DOHH2 (cell line): ENCODE measurements around the gene SF3B6.

ENCODE experiments used
- H3F3A ChIP-seq: fragments of 200-600 bp; sonication (generic), shearing (Covaris generic); 2 replicates; pipeline ENCODE4 v1.6.0; 2016; ENCODE audit warnings: antibody characterized with exemption, mild to moderate bottlenecking; ENCODE audit not compliant: control insufficient read depth, insufficient read depth
- H3K27ac ChIP-seq: fragments of 200-600 bp; sonication (generic); 2 replicates; pipeline ENCODE4 v1.5.1; 2014; ENCODE audit warnings: low read depth, mild to moderate bottlenecking, low read length, moderate library complexity
- H3K27me3 ChIP-seq: fragments of 200-600 bp; sonication (generic); 2 replicates; pipeline ENCODE4 v1.6.1; 2014; ENCODE audit warnings: mild to moderate bottlenecking, low read length, mixed read lengths; ENCODE audit not compliant: control insufficient read depth
- H3K36me3 ChIP-seq: fragments of 200-600 bp; sonication (generic); 2 replicates; pipeline ENCODE4 v1.6.1; 2014; ENCODE audit warnings: mild to moderate bottlenecking, low read length, moderate library complexity, mixed read lengths; ENCODE audit not compliant: control insufficient read depth
- H3K4me1 ChIP-seq: fragments of 200-600 bp; sonication (generic); 2 replicates; pipeline ENCODE4 v1.6.1; 2014; ENCODE audit warnings: mild to moderate bottlenecking, low read length, mixed read lengths; ENCODE audit not compliant: control insufficient read depth
- H3K4me2 ChIP-seq: fragments of 200-600 bp; sonication (generic); 2 replicates; pipeline ENCODE4 v1.6.0; 2014; ENCODE audit warnings: mild to moderate bottlenecking, low read length, moderate library complexity
- H3K4me3 ChIP-seq: fragments of 200-600 bp; sonication (generic); 2 replicates; pipeline ENCODE4 v1.5.1; 2014; ENCODE audit warnings: mild to moderate bottlenecking, low read length, mixed read lengths
- H3K79me2 ChIP-seq: fragments of 200-600 bp; sonication (generic); 2 replicates; pipeline ENCODE4 v1.6.1; 2014; ENCODE audit warnings: mild to moderate bottlenecking, low read length, mixed read lengths; ENCODE audit not compliant: control insufficient read depth
- H3K9me2 ChIP-seq: fragments of 200-600 bp; sonication (generic); replicated peaks from 2 replicates; pipeline ENCODE4 v1.6.1; 2014; ENCODE audit warnings: mild to moderate bottlenecking, low read length, mixed read lengths; ENCODE audit not compliant: control insufficient read depth
- H3K9me3 ChIP-seq: fragments of 200-600 bp; sonication (generic); 2 replicates; pipeline ENCODE4 v1.6.1; 2014; ENCODE audit warnings: antibody characterized with exemption, low read length, mixed read lengths; ENCODE audit not compliant: control insufficient read depth, insufficient read depth
- H4K20me1 ChIP-seq: fragments of 200-600 bp; sonication (generic); 2 replicates; pipeline ENCODE4 v1.6.0; 2014; ENCODE audit warnings: low read depth, mild to moderate bottlenecking, antibody characterized with exemption, low read length, moderate library complexity; ENCODE audit not compliant: control insufficient read depth, insufficient read depth
- EZH2phosphoT487 ChIP-seq: fragments of 200-600 bp; sonication (generic); IDR thresholded peaks from 2 replicates; pipeline ENCODE4 v1.6.1; 2017; ENCODE audit warnings: borderline replicate concordance, mild to moderate bottlenecking, antibody characterized with exemption, low read length, moderate library complexity, mixed read lengths
- TF ChIP-seq, protein P1 (sequence below): fragments of 200-600 bp; sonication (generic); IDR thresholded peaks from one replicate; pipeline ENCODE4 v1.5.1; 2014; ENCODE audit warnings: antibody characterized with exemption, mild to moderate bottlenecking, low read depth, low read length; ENCODE audit not compliant: poor library complexity, severe bottlenecking

SF3B6 gene

DNA sequence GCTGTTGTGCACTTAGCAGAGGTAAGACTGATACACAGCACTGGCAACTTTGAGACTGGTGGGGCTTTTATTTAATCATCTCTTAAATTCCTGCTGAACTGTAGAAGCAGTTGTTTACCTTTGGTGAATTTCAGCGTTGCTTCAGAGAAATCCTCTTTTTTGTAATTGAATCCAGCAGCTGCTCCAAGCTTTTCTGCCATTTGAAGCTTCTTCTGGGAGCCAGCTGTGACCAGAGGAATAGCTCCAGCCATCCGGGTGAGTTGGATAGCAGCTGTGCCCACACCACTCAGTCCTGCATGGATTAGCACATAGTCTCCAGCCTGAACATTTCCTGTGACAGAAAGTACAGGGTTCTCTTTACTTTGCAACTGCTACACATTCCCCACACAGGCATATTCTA, 4.6 kb upstream of the SF3B6 start:
- H3K79me2 ChIP-seq = peaks cover 5% of the 10 kb centered on the region
- peaks cover 25% of the 10 kb centered on the region for H3K4me1 ChIP-seq
- no peaks in the 10 kb centered on the region for H3K27me3 ChIP-seq
- no peaks in the 10 kb centered on the region for H3K9me2 ChIP-seq
- H3F3A ChIP-seq = 0 out of 2 replicates have a peak, but pooled peaks cover 7% of the 10 kb centered on the region
- H3K27ac ChIP-seq = no peak overlapping the region
- no peak overlapping the region for H3K4me3 ChIP-seq
- peaks cover 7% of the 10 kb centered on the region for H3K36me3 ChIP-seq
- no peaks in the 10 kb centered on the region for H3K9me3 ChIP-seq
- no peak for TF ChIP-seq EZH2phosphoT487
- TF ChIP-seq, protein P1, sequence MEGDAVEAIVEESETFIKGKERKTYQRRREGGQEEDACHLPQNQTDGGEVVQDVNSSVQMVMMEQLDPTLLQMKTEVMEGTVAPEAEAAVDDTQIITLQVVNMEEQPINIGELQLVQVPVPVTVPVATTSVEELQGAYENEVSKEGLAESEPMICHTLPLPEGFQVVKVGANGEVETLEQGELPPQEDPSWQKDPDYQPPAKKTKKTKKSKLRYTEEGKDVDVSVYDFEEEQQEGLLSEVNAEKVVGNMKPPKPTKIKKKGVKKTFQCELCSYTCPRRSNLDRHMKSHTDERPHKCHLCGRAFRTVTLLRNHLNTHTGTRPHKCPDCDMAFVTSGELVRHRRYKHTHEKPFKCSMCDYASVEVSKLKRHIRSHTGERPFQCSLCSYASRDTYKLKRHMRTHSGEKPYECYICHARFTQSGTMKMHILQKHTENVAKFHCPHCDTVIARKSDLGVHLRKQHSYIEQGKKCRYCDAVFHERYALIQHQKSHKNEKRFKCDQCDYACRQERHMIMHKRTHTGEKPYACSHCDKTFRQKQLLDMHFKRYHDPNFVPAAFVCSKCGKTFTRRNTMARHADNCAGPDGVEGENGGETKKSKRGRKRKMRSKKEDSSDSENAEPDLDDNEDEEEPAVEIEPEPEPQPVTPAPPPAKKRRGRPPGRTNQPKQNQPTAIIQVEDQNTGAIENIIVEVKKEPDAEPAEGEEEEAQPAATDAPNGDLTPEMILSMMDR = no peak
- no peak overlapping the region for H3K4me2 ChIP-seq
- H4K20me1 ChIP-seq = no peaks in the 10 kb centered on the region

DNA sequence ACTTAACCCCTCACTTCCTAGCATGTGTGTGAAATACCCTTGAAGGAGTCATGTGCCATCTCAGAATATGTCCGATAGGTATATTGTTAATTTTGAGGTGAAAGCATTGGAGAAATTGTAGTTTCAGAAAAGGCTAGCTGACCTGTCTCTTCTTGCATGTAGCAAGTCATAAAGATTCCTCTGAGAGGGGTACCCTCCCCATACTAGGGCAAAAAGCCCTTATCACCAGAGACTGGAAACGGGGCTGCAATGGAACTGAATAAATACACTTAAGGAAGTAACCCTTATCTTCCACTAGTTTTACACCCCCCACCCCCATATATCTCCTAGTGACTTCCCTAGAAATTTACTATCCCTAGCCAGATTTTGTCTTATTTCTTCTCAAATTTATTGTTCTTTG, 1.8 kb upstream of the SF3B6 start:
- TF ChIP-seq, protein P1 = no peak
- TF ChIP-seq EZH2phosphoT487 = no peak
- Histone ChIP-seq H3K36me3 (peaks cover 23% of the 10 kb centered on the region), H3K9me3 (no peaks in the 10 kb centered on the region), H3K79me2 (peaks cover 32% of the 10 kb centered on the region), H3K27me3 (no peaks in the 10 kb centered on the region), H3K9me2 (no peaks in the 10 kb centered on the region), H3K4me2 (peak overlapping the region; percentile 73), H4K20me1 (no peaks in the 10 kb centered on the region), H3K27ac (no peak overlapping the region), H3K4me1 (peaks cover 22% of the 10 kb centered on the region), H3F3A (0 out of 2 replicates have a peak, but pooled peaks cover 7% of the 10 kb centered on the region), H3K4me3 (peak overlapping the region; percentile 93)

DNA sequence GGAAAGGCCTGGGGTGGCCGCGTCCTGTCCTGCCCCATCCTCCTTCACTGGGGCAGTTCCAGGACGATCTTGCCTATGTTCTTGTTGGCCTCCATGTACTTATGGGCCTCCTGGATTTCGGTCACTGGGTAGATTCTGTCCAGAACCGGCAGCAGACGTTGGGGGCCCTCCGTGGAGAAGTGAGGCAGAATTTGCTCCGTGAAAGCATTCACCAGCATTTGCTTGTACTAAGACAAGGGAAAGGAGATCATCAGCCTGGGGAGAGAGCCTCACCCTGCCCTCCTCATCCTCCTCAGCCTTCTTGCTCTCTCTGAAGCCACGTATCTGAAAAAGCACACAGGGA, 1.4 kb upstream of the SF3B6 start:
- H3K9me2 ChIP-seq = no peaks in the 10 kb centered on the region

More for the DNA sequence above, 1.4 kb upstream of the SF3B6 start:
- no peak overlapping the region for H3K27ac ChIP-seq
- no peak for TF ChIP-seq EZH2phosphoT487
- TF ChIP-seq, protein P1 = no peak
- H3K27me3 ChIP-seq = no peaks in the 10 kb centered on the region
- no peaks in the 10 kb centered on the region for H4K20me1 ChIP-seq
- H3K4me1 ChIP-seq = peaks cover 20% of the 10 kb centered on the region
- H3K4me3 ChIP-seq = peak overlapping the region; percentile 93
- H3K9me3 ChIP-seq = no peaks in the 10 kb centered on the region
- peaks cover 36% of the 10 kb centered on the region for H3K79me2 ChIP-seq
- 0 out of 2 replicates have a peak, but pooled peaks cover 7% of the 10 kb centered on the region for H3F3A ChIP-seq
- peak overlapping the region; percentile 73 for H3K4me2 ChIP-seq
- H3K36me3 ChIP-seq = peaks cover 24% of the 10 kb centered on the region
